OCI-LY7 (cell line): ENCODE data around the gene VAC14.

Source experiments
- CTCF ChIP-seq: fragments of 200-600 bp; sonication (generic); conservative IDR thresholded peaks from 2 replicates; pipeline ENCODE4 v1.5.1; 2014; ENCODE audit warnings: mild to moderate bottlenecking, antibody characterized with exemption, low read length, moderate library complexity, mixed read lengths
- EZH2phosphoT487 ChIP-seq: fragments of 200-600 bp; sonication (generic); IDR thresholded peaks from 2 replicates; pipeline ENCODE4 v1.6.1; 2018; ENCODE audit warnings: low read depth, borderline replicate concordance, mild to moderate bottlenecking, mixed run types, antibody characterized with exemption, low read length, moderate library complexity, mixed read lengths

DNA sequence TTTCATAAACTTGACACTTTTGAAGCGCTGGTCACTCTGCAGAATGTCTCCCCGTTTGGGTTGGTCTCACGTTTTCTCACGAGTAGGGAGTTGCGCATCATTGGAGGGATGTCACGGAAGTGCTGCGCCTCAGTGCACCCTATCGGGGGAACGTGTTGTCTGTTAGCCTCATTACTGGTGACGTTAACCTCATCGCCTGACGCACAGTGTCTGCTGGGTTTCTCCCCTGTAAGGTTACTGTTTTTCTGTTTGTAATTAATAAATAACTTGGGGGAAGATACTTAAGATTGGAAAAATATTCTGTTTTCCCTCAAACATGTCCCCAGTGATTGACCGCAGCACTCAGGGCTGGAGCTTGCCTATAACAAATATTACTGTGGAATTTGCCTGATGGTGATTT lies 26.7 kb downstream of the VAC14 start:
- TF ChIP-seq CTCF (no peak), EZH2phosphoT487 (no peak)
